ENCODE data around the gene ASTN2.

The ASTN2 gene

DNA sequence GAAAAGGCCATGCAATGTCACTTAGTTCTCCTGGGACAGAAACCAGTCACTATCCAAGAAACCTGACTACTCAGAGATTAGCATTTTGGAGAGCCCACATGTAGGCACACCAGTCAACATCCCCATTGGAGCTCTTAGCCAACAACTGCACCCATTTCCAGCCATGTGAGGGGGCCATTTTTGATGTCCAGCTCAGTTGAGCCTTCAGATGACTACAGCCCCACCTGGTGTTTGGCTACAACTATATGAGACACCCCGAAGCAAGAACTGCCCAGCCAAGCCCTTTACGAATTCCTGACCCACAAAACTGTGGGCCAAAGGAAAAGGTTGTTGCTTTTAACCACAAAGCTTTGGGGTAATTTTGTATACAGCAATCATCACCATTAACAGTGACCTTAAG, 300.1 kb downstream of the ASTN2 start:
- DNase-seq (ENCODE audit: low spot score) = no peak

DNA sequence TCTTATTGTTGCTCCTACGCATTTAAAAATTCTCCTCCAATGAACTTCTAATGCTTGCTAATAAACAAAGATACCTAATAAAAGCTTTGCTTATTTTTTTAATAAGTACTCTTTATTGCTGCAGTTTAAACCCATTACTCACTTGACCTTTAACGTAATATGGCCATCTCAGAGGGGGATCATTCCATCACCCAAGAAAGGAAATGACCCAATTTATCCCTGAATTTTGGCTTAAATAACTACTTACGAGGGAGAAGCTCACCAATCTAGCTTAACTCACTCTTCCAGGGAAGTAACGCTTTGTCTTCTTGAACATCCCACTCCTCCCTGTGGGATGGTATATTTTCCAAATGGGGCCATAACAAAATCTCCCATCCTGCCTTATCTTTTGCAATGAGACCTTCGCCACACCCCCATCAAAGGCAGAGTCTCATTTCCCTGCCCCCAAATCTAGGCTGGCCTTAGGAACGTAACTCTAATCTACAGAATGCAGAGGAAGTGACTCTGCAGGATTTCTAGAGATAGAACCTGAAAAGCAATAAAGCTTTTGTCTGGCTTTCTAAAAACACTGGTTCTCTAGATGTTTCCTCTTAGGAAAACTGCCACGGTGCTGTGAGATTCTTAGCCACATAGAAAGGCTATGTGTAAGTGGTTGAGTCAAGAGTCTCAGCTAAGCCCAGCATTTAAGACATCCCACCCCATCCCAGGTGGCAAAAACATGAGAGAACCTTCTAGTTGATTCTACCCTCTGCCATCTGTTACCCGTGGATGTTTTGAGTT, 310.0 kb downstream of the ASTN2 start:
- DNase-seq (ENCODE audit: low spot score) = no peak

DNA sequence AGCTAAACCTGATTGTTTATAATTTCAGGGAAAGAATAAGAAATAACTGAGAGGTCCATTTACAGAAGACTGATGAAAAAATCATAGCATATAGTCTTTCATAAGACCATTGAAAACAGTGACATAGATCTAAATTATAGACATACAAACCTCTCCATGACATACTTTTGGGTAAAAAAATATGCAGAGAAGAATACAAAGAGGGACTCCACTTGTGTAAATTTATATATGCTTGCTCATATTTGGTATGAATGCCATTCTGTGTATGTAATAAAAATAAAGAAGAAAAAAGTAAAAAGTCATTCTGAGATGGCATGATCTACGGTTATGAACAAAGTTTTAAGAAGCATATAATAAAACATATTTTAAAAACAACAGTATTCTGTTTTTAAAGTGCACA, 310.7 kb downstream of the ASTN2 start:
- DNase-seq (ENCODE audit: low spot score) = no peak

DNA sequence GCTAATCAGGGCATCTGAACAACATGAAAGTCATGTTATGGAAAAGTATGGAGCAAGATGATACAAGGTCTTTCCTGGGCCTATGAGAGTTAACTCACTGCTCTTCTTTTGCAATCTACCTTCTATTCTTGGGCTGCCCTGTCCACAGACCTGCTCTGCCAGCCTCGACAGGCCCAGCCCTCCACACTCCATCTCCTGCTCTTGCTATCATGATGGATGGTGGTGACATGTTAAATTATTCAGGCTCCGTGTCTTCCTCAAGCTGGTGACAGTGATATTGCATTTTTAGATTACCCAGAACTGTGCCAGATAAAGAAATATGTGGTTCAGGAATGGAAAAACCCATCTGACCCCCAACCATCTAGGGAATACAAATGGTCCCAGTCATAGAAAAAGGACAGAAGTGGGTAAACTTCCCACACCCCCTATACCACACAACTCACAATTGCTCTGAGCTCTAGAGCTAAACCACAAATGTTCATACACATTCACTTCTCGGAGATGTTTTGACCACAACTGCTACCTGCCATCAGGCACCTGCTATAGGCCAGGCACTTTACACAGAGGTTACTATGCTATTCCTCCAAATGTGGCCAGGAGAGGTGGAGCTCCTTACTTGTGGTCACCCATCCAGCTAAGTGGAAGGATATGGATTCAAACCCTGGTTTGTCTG, 311.3 kb downstream of the ASTN2 start:
- no peak for DNase-seq (ENCODE audit: low spot score)

DNA sequence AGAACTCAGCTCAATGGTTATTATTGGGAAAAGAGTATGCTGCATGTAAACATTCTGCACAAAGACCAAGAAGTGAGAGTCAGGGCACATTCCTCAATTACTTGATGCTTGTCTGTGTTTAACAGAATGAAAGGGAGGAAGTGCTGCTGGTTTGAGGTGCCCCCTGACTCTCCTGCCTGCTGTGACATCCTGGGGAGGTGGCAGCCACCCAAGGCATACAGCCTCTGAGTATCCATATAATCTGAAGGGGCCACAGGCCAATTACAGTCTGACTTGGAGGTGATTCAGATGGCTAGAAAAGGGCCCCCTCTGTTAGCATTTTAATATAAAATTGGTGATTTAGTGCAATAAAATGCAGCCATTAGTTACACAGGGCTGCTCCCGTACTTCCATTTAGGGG, 313.8 kb downstream of the ASTN2 start:
- no peak for DNase-seq (ENCODE audit: low spot score)

DNA sequence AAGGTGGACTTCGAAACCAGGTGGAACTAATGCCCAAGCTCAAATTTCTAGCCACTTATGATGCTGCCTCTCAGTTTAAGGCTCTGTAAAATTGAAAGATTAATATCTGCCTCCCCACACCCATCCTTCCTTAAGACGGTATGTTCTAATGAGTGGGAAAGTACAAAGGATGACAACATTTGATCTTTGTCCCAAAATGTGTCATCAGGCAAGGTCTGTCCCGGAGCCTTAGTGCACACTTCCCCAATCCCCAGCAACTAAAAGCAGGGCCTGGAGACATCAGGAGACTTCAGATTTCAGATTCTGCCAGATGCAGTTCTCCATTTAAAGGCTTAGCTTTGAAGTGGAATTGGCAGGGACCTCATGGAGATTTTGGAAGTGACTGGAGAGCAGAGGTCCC, 316.5 kb downstream of the ASTN2 start:
- no peak for DNase-seq (ENCODE audit: low spot score)

DNA sequence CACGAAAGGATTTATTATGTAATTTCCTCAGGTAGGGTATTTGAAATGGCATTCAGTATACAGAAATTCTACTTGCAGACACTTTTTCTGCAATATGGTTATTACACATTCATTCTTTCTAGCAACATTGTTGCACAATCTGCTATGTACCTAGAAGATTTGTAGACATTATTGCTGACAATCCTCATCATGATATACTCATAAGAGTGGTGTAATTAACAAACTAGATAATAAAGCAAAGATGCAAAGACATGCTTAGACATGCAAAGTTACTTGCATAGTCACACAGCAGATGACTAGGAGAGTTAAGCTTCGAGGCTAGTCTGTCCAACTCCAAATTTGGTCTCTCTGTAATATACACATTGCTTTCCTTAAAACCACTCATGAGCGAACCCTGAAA, 317.1 kb downstream of the ASTN2 start:
- no peak for DNase-seq (ENCODE audit: low spot score)

DNA sequence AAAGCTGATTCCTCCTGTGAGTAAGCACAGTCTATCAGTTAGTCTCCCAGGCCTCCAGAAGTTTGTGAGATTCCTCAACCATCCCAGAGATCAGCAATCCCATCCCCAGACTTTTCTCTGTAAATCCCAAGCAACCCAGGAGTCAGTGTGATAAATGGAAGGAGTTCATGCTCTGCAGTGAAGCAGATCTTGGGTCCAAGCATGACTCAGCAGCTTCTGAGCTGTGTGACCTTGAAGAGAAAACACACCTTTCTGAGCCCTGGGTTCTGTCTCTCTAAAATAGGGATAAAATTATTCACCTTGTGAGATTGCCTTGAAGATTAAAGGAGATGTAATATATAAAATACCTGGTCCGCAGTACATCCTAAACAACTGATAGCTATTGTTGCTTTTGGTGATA, 318.7 kb downstream of the ASTN2 start:
- no peak for DNase-seq (ENCODE audit: low spot score)

DNA sequence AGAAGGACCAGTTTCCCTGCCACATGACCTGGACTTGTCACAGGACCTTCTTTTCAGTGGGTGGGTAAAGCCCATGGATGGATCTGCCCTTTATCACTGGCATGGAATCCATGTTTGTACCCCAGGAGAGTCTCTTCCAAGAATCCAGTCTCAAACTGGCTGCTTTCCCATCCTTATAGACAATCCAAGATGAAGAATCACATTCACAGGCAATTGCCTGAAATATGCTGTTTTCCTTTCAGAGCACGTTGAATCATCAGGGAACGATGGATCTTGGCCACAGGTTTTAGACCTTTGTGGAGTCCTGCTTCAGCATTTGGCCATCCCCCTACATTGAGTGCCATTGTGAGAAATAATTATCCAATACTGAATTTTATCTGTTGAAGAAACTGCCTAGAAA, 319.8 kb downstream of the ASTN2 start:
- DNase-seq (ENCODE audit: low spot score) = no peak

DNA sequence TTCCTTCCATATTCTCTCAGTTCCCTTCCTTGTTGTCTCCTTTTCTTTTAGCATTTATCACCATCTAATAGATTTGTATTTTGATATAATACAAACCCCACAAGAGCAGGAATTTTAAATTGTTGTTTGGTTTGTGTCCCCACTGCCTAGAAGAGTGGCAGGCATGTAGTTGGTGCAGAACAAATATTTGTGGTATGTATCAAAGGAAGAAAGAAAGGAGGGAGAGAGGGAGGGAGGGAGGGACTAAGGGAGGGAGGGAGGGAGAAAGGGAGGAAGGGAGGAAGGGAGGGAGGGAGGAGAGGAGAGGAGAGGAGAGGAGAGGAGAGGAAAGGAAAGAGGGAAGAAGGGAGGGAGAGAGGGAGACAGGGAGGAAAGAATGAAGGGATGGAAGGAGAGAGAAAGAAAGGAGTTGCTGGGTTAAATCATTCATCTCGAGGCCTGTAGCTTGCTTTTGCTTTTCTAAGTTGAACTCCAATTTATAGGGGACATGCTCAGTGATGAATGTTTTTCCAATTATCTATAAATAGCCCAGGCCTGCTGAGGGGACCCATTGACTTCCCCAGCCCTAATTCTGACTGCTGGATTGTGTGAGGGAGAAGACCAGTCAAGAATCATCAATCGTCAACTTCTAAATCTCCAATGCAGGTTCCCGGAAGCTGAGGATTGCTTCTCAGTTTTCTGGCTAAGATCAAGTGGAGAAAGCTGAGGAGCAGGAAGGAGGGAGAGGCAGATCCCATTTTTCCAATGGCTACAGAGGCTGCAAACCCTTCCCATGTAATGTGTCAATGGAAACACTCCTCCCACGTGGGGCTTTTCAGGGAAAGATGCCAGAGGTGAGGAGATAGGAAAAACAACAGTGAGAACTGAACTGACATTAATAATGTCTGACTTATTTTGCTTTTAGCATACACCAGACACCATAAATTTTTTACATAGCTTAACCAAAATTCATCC, 320.7 kb downstream of the ASTN2 start:
- DNase-seq (ENCODE audit: low spot score) = no peak

DNA sequence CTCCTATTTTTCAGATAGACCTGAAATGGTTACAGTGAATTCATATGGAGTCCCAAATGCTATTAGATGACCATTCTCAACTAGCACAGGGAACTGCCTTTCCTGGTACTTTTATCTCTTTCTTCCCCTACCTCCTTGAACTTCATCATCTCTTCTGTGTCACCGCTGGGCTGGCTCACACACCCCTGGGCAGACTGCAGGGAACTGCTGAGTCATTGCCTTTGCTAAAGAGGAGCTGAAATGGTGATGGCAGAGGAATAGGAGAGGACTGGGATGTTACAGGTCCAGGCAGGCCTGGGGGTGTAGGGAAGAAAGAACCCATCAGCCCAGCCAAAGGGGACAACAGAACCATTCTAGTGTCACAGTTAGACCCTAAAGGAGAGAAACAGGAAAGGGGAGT, 322.3 kb downstream of the ASTN2 start:
- DNase-seq (ENCODE audit: low spot score) = peak; percentile 4

DNA sequence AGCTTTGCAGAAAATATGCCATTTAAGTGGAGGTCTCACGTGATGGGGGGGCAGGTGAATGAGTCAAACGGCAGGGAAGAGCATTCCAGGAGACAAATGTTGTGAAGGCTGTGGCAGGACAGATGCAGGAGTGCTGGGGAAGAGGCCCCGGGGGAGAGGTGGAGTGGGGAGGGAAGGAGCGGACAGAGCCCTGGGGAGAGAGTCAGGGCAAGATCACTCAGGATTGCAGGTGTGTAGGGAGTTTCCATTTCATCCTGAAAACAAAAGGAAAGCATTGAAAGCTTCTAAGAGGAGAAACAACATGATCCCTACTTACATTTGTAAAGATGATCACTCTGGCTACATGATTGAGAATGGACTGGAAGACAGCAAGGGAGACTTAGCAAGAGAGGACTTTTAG, 323.3 kb downstream of the ASTN2 start:
- DNase-seq (ENCODE audit: low spot score) = no peak

DNA sequence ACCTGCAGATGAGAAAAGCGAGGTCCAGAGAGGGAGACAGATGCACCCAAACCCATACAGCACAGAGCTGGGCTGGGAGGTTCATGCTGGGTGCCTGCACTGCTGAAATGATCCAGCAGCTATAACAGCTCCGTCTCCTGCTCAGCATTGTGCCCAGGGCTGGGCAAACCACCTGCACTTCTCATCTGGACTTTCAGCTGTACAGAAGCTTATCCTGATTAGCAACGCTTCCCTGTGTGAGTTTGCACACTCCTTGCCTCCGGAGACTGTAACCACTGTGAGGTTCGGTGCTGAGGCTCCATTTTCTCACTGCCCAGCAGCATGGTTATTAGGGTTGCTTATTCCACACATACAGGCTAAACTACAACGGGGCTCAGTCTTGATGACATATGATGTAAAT, 326.1 kb downstream of the ASTN2 start:
- no peak for DNase-seq (ENCODE audit: low spot score)

DNA sequence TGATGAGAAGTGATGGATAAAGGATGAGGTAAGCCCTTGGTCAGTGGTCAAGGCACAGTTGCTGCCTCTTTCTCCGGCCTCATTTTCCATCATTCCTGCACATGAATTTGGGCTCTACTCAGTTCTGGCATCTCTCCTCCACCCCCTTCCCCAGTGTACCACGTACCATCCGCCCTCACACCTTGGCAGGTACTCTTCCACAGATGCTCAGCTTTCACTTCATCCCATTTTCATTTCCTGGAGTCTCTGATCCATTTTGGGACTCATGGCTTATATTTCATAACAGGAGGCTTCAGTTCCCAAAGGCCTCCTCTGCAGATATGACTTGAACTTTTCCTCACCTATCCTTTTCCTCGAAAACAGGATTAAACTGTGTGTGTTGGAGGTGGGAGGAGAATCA, 326.7 kb downstream of the ASTN2 start:
- no peak for DNase-seq (ENCODE audit: low spot score)

DNA sequence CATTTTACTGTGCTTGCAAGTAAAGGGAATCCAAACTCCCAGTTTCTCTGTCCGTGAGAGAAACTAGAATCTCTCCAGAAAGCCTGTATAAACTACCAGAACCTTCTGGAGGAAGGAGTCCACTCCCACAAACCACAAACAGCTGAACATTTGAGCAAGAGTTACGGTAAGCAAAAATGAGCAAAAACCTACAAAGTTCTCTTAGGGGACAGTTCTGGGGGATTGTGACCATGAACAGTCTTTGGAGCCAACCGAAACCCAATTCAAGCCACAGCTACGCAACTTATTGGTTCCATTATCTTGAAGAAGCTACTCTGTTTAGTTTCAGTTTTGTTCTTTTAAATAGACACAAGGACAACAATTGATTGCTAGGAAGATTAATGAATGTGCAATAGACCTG, 330.6 kb downstream of the ASTN2 start:
- no peak for DNase-seq (ENCODE audit: low spot score)

DNA sequence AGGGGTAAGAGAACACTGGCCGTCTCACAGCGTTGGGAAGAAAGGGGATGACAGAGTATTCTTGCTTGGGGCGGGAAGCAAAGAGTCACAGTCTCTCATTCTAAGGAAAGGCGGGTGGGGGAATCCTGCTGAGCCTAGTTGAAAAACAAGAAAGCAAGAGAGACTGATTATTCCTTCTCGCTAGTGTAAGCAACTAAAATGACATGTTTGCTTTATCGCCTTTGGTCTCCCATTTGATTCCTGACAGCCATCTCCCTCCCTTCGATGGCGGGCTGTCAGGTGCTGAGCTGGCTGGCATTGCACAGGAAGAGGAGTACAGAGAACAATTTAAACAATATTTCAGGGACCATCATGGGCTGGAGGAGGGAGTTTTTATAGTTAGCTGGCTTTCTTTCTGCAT, 331.3 kb downstream of the ASTN2 start:
- DNase-seq (ENCODE audit: low spot score) = no peak

DNA sequence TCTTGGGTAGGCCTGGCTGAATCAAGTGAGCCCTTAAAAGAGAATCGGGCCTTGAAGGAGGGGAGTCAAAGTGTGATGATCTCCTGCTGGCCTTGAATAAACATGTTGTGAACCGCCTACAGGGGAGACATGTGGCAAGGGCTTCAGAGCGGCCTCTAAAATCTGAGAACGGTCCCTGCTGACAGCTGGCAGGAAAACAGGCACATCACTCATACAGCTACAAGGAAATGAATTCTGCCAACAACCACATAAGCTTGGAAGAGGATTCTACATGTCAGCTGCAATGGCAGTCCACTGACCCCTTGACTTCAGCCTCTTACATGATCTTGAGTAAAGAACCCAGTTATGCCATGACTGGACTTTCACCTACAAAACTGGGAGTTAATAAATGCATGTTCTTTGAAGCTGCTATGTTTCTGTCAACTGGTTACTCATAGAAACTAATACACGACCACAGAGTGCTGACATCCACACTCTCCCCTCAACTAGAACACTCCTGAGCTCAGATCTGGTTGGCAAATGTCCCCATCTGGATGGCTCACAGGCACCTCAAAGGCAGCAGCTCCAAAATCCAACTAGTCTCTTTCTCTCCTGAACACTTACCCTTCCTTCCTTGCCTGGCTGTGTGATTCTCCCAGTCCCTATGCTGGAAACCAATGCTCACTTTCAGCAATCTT, 333.1 kb downstream of the ASTN2 start:
- no peak for DNase-seq (ENCODE audit: low spot score)

DNA sequence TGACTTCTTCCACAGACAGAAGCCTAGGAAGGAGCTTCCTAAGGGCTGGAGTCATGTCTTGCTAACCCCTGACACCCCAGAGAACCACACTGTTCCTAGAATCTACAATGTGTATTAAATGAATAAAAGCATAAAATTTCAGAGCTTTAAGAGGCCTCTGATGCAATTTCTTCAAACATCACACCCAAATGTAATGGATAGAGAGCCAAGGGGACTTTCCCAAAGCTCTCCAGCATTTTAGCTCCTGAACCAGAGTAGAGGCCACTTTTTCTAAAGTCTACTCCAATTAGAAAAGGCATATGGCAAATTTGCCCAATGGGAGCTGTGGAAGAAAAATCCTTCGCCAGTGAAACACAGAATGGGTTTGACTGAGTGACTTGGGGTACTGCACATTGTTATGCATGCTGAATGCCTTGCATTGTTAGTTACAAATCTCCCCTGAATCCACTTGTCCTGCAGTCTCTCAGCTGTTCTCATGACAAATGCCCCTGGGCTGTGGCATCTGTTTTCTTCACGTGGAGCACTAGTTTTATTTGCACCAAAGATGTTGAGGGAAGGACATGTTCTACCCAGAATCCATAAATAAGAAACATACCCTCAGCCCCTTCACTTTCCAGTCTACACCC, 334.0 kb downstream of the ASTN2 start:
- no peak for DNase-seq (ENCODE audit: low spot score)

DNA sequence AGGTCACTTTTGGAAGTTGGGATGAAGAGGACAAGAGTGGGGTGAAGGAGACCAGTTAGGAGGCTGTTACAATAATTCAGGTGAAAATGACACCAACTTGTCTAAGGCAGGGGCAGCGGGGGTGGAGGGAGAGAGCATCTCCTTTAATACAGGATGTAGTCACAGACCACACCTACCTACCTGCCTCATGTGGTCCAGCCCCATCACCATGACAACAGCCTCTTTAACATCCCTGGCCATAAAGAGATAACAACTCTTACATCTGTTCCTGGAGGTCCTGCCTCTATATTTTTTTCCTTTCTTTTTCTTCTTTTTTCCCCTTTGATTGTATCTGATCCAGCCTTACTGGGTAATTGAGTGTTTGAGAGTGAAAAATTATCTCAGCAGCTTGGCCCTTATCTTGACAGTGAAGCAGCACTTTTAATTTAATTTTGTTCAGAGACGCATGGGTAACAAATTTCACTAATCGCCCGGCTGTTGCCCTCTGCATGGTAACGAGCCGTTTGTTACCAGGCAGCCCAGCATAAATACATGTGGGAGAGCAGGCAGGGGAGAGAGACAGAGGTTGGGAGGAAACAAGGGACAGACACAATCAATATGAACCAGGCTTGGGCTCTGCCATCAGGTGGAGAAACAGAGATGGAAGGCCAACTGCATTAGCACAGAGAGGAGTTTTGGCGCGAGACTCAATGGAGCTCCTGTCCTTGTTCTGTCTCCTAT, 338.1 kb downstream of the ASTN2 start:
- no peak for DNase-seq (ENCODE audit: low spot score)

DNA sequence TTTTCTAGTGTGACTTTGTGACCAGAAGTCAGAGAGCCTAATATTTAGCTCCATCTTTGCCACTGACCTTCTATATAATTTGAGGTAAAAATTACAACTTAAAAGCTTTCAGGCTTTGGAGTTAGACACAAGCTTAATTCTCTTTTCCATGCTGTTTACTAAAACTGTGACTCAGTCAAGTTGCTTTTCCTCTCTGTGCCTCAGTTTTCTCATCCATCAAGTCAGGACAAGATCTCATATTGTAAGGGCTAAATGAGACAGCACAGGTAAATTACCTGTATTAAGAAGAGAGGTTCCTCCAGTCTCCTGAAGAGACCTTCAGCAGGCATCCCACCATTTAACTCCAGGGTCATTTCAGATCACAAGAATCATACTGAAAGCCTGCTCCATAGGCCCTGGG, 339.2 kb downstream of the ASTN2 start:
- DNase-seq (ENCODE audit: low spot score) = no peak

All from AG08395 (cell line).